ENCODE measurements around the gene EFNA2. TPM values are rescaled to one million over a fixed set of nuclear protein-coding genes. Genes with fewer than 3 reads are reported as not detected.
A peak's percentile ranks its signal among the peaks of the same experiment; 100 is the strongest.

Gene EFNA2
- total and polyA plus RNA-seq, 2 of the 8 experiments (the other 6 are each of a cell fraction or from before 2014, with no cell fraction given): 4.0 to 7.0 TPM

DNA sequence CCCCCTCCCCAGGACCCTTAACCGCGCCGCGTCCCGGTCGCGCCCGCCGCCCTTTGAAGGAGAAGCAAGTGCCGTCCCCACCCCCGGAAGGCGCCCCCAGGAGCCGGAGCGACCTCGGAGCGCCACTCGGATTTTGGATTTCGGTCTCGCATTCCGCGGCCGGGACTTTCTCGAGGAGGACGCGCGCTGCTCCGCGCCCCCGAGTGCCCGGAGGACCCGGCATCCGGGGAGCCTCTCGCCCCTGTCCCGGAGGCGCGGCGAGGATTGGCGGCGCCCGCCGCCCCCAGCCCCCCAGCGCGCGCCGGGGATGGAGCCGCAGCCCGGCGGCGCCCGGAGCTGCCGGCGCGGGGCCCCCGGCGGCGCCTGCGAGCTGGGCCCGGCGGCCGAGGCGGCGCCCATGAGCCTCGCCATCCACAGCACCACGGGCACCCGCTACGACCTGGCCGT, 35.7 kb upstream of the EFNA2 start:
- peak overlapping the region; percentile 46 for H3K56ac ChIP-seq (replicated peaks; ENCODE audit: insufficient read length, low read depth, low read length)
- peaks cover 9 to 45% of the 10 kb centered on the region in 2 experiments for H3K79me2 ChIP-seq (ENCODE audit: control insufficient read depth in 1 of 2, insufficient read depth in 2 of 2, low read length in 2 of 2)
- peak overlapping the region; percentile 65 for H4K5ac ChIP-seq (ENCODE audit: insufficient read length, low read depth, low read length)
- H2AFZ ChIP-seq (ENCODE audit: low read length): no peak overlapping the region
- no peaks in the 10 kb centered on the region for H3K27me3 ChIP-seq (replicated peaks in 1 of 4; ENCODE audit: control insufficient read depth in 3 of 4, extremely low read depth in 1 of 4, insufficient read depth in 3 of 4, low read length in 3 of 4)
- H3K4me3 ChIP-seq (ENCODE audit: extremely low read depth in 1 of 4, insufficient read depth in 2 of 4, low read depth in 3 of 4, low read length in 4 of 4): peak overlapping the region; percentile 66 to 99 (median 83)
- no peak overlapping the region for H3K14ac ChIP-seq (ENCODE audit: insufficient read length)
- 5% methylated on average over 16 of the region's 67 CpGs; no CpG with 5 or more reads in 1 of the 2 experiments for WGBS, 2 experiments (ENCODE audit: extremely low coverage in 1 of 2, insufficient coverage in 1 of 2, insufficient read length in 1 of 2, insufficient replicate concordance in 2 of 2, low coverage in 1 of 2, low lambda C conversion rate in 2 of 2, missing lambda C conversion rate in 1 of 2)
- H3K18ac ChIP-seq (ENCODE audit: extremely low read depth, low read length): peak overlapping the region; percentile 71; the same call in 1 of the 2 replicates
- CTCF ChIA-PET (ENCODE audit: partially characterized antibody): no interaction called here
- H2BK120ac ChIP-seq (replicated peaks; ENCODE audit: low read depth, low read length): no peak overlapping the region
- peaks cover 2% of the 10 kb centered on the region; the same call in 1 of the 2 replicates for H3K23me2 ChIP-seq (ENCODE audit: low read depth, low read length)
- H3K23ac ChIP-seq (ENCODE audit: insufficient read length): no peak overlapping the region
- H3K4me1 ChIP-seq (replicated peaks in 1 of 4; ENCODE audit: control insufficient read depth in 3 of 4, insufficient read depth in 4 of 4, low read length in 3 of 4): peaks cover 0 to 23% (median 12%) of the 10 kb centered on the region in 4 experiments; a peak in 6 of 7 replicates
- no peak overlapping the region for H2BK20ac ChIP-seq (ENCODE audit: low read length)
- peak overlapping the region; percentile 79; the same call in 1 of the 2 replicates for H4K8ac ChIP-seq (ENCODE audit: extremely low read depth, insufficient read depth, low read length)
- TF ChIP-seq ASH2L (IDR thresholded peaks at IDR 0.05; ENCODE audit: low read length) (peak; percentile 25), TAF7 (optimal IDR thresholded peaks at IDR 0.05; ENCODE audit: borderline replicate concordance, low read depth, low read length) (peak; percentile 5), ZNF274 (IDR thresholded peaks at IDR 0.05; ENCODE audit: borderline replicate concordance, extremely low read depth, low read length) (no peak)
- H2BK15ac ChIP-seq (ENCODE audit: low read length): no peak overlapping the region
- DNase-seq (ENCODE audit: low read depth in 1 of 2, low spot score in 2 of 2) (no peak), FAIRE-seq (no peak)
- POLR2A ChIA-PET (ENCODE audit: partially characterized antibody): interaction anchor here (1.0 to 14.3 kb wide), 4 partner anchors 14 to 28 kb away, joined by 3 to 456 read pairs (median 6); partner anchors contain the start of genes CIRBP and FAM174C
- H3K79me1 ChIP-seq (ENCODE audit: low read depth, low read length): peaks cover 12% of the 10 kb centered on the region; the same call in 1 of the 2 replicates
- 0 out of 2 replicates have a peak overlapping the region, but pooled peaks have one; percentile 89 for H3K27ac ChIP-seq (ENCODE audit: low read depth, low read length)
- peaks cover 11 to 18% of the 10 kb centered on the region in 2 experiments for H4K20me1 ChIP-seq (replicated peaks in 1 of 2; ENCODE audit: control insufficient read depth in 1 of 2, insufficient read depth in 2 of 2, low read length in 2 of 2)
- no peak overlapping the region for H4K91ac ChIP-seq (replicated peaks; ENCODE audit: insufficient read length, low read length)
- no peak overlapping the region; the same call in 1 of the 2 replicates for H2BK5ac ChIP-seq (ENCODE audit: low read depth, low read length)
- peaks cover 15 to 41% (median 28%) of the 10 kb centered on the region in 4 experiments for H3K36me3 ChIP-seq (ENCODE audit: control insufficient read depth in 2 of 4, insufficient read depth in 4 of 4, low read length in 3 of 4)
- H3K4me2 ChIP-seq (ENCODE audit: insufficient read depth in 1 of 2, low read depth in 2 of 2, low read length in 2 of 2): peak overlapping the region in 1 of 2 experiments; percentile 61; a peak in 2 of 4 replicates
- H2AK5ac ChIP-seq (ENCODE audit: low read depth, low read length): no peak overlapping the region
- no peak overlapping the region for H3K4ac ChIP-seq (replicated peaks; ENCODE audit: insufficient read length, low read depth, low read length)
- no peak overlapping the region for H2BK12ac ChIP-seq (ENCODE audit: low read depth, low read length)
- no peaks in the 10 kb centered on the region for H3K9me3 ChIP-seq (ENCODE audit: insufficient read depth in 2 of 2, low read depth in 1 of 2, low read length in 1 of 2)
- H3K9ac ChIP-seq (replicated peaks in 1 of 4; ENCODE audit: extremely low read depth in 1 of 4, low read depth in 3 of 4, low read length in 3 of 4): peak overlapping the region; percentile 59 to 98 (median 82)
